Sciatic nerve (tissue), 2 donors: Measurements from ENCODE around the gene BIRC6. TPM values are rescaled to one million over a fixed set of nuclear protein-coding genes. Genes with fewer than 3 reads are reported as not detected.
"Not testable (repeated sequence)": the region's sequence is repeated elsewhere in the genome, so short reads cannot be mapped to it uniquely, and the experiment has no call there.

Source experiments
- ATAC-seq: fragments of 200-7000 bp; cut with Tn5 transposase; one replicate; pipeline ENCODE4 v1.9.1; 2020; ENCODE audit warnings: mild to moderate bottlenecking, moderate library complexity
- DNase-seq: peaks from one replicate; pipeline ENCODE4 v3.0.0-alpha.2; 2020; ENCODE audit warnings: low spot score
- intact Hi-C: fragments of 100-400 bp; cut with DNase I; formaldehyde crosslinking; loops from one replicate; pipeline ENCODE4 v1.14.2; 2022
- total RNA-seq: library from RNA; stranded (reverse); fragmentation: NEBNext Ultra II Directional; extraction: Animal tissue kit (Norgen Biotek cat#: 25700); gene quantifications from one replicate; pipeline ENCODE4 v1.2.1, GENCODE V29; 2021
- donor health status: DM: no; HTN: no; CAD: no.
- donor health status: DM: no; HTN: no; CAD: no.

The BIRC6 gene
- 130 TPM for total RNA-seq

- intact Hi-C loops, result no loop called here
- peak; percentile 99 for ATAC-seq
- peak; percentile 98 for DNase-seq
These were observed at the start of gene BIRC6 for GRCh38 chr2:32356681-32357317. Gene BIRC6, plus strand, starts transcription at chr2:32357023. Its CDS starts 139 bp downstream, at chr2:32357162.

- DNase-seq, result no peak
- ATAC-seq, result no peak
- intact Hi-C loops, result no loop called here
These were observed 46.2 kb upstream of the BIRC6 start for GRCh38 chr2:32310577-32310976.

- intact Hi-C loops, result no loop called here
- ATAC-seq, result no peak
- DNase-seq, result no peak
These were observed 41.9 kb upstream of the BIRC6 start for GRCh38 chr2:32314886-32315285.

GRCh38 chr2:32328679-32329078 lies 28.1 kb upstream of the BIRC6 start:
- intact Hi-C loops, DNase-seq, ATAC-seq: not testable (repeated sequence)

GRCh38 chr2:32329180-32329980 lies 27.4 kb upstream of the BIRC6 start:
- DNase-seq, intact Hi-C loops, ATAC-seq: not testable (repeated sequence)

- intact Hi-C loops, result no loop called here
- DNase-seq (no peak), ATAC-seq (no peak)
These were observed 26.7 kb upstream of the BIRC6 start for GRCh38 chr2:32330136-32330535.

GRCh38 chr2:32342801-32343200 lies 14.0 kb upstream of the BIRC6 start:
- DNase-seq (no peak), ATAC-seq (no peak)
- intact Hi-C loops, result no loop called here

- ATAC-seq, intact Hi-C loops, DNase-seq: not testable (repeated sequence)
These were observed 6.0 kb upstream of the BIRC6 start for GRCh38 chr2:32350797-32351196.

- intact Hi-C loops, result no loop called here
- DNase-seq (no peak), ATAC-seq (no peak)
These were observed 695 bp upstream of the BIRC6 start for GRCh38 chr2:32355976-32356680.

GRCh38 chr2:32357318-32358110 lies 691 bp downstream of the BIRC6 start:
- intact Hi-C loops, result no loop called here
- DNase-seq (peak; percentile 70), ATAC-seq (no peak)

GRCh38 chr2:32358111-32358482 lies 1.3 kb downstream of the BIRC6 start:
- intact Hi-C loops, result no loop called here
- DNase-seq (no peak), ATAC-seq (no peak)

GRCh38 chr2:32360416-32360815 lies 3.6 kb downstream of the BIRC6 start:
- no peak for ATAC-seq
- DNase-seq, result no peak
- intact Hi-C loops, result no loop called here

- DNase-seq, intact Hi-C loops, ATAC-seq: not testable (repeated sequence)
These were observed 6.2 kb downstream of the BIRC6 start for GRCh38 chr2:32362997-32363396.

- intact Hi-C loops, result no loop called here
- ATAC-seq, result no peak
- DNase-seq, result no peak
These were observed 6.8 kb downstream of the BIRC6 start for GRCh38 chr2:32363597-32363996.

GRCh38 chr2:32364290-32364689 lies 7.5 kb downstream of the BIRC6 start:
- intact Hi-C loops, ATAC-seq, DNase-seq: not testable (repeated sequence)

GRCh38 chr2:32365679-32366078 lies 8.9 kb downstream of the BIRC6 start:
- DNase-seq, intact Hi-C loops, ATAC-seq: not testable (repeated sequence)

GRCh38 chr2:32366595-32366994 lies 9.8 kb downstream of the BIRC6 start:
- DNase-seq (no peak), ATAC-seq (no peak)
- intact Hi-C loops, result no loop called here

GRCh38 chr2:32369222-32369621 lies 12.4 kb downstream of the BIRC6 start:
- intact Hi-C loops, result no loop called here
- DNase-seq, result no peak
- ATAC-seq, result no peak

- DNase-seq, ATAC-seq, intact Hi-C loops: not testable (repeated sequence)
These were observed 14.1 kb downstream of the BIRC6 start for GRCh38 chr2:32370942-32371341.
